Panc1 (cell line): ENCODE results near the gene TAS2R8.

Source experiments
- POLR2AphosphoS5 ChIP-seq: IDR thresholded peaks from 2 replicates; pipeline ENCODE4 v1.6.1; 2012; ENCODE audit warnings: mild to moderate bottlenecking, low read depth, low read length, moderate library complexity
- TF ChIP-seq, protein P1 (sequence below): fragments of 450-650 bp; IDR thresholded peaks from 2 replicates; pipeline ENCODE4 v1.5.1; 2017; ENCODE audit warnings: mild to moderate bottlenecking

DNA sequence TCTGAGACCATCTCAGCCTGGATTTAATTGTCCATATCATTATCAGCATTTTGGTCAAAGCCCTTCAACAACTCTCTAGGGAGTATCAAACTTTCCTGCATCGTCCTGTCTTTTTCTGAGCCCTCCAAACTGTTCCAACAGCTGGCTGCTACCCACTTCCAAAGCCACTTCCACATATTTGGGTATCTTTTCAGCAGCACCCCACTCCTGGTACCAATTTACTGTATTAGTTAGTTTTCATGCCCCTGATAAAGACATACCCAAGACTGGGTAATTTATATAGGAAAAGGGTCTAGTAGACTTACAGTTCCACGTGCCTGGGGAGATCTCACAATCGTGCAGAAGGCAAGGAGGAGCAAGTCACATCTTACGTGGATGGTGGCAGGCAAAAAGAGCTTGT is 50.9 kb downstream of the TAS2R8 start:
- TF ChIP-seq, protein P1, sequence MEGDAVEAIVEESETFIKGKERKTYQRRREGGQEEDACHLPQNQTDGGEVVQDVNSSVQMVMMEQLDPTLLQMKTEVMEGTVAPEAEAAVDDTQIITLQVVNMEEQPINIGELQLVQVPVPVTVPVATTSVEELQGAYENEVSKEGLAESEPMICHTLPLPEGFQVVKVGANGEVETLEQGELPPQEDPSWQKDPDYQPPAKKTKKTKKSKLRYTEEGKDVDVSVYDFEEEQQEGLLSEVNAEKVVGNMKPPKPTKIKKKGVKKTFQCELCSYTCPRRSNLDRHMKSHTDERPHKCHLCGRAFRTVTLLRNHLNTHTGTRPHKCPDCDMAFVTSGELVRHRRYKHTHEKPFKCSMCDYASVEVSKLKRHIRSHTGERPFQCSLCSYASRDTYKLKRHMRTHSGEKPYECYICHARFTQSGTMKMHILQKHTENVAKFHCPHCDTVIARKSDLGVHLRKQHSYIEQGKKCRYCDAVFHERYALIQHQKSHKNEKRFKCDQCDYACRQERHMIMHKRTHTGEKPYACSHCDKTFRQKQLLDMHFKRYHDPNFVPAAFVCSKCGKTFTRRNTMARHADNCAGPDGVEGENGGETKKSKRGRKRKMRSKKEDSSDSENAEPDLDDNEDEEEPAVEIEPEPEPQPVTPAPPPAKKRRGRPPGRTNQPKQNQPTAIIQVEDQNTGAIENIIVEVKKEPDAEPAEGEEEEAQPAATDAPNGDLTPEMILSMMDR = no peak
- no peak for TF ChIP-seq POLR2AphosphoS5
